Ovary (tissue), 3 donors: ENCODE data around the gene SIAH3.

Source experiments
- POLR2A ChIP-seq: fragments of 450-650 bp; IDR thresholded peaks from one replicate; pipeline ENCODE4 v1.6.1; 2017; ENCODE audit warnings: antibody characterized with exemption, mild to moderate bottlenecking, moderate library complexity
- TF ChIP-seq, protein P1 (sequence below), 3 donors: fragments of 450-650 bp in 2 of 3; fragments of 200-600 bp in 1 of 3; IDR thresholded peaks; one replicate each; pipeline versions ENCODE4 v1.5.1 to v1.8.0; 2016 to 2022; ENCODE audit warnings: antibody characterized with exemption in 3 of 3, mild to moderate bottlenecking in 1 of 3
- donor health status: DM: no; HTN: no; CAD: no.

DNA sequence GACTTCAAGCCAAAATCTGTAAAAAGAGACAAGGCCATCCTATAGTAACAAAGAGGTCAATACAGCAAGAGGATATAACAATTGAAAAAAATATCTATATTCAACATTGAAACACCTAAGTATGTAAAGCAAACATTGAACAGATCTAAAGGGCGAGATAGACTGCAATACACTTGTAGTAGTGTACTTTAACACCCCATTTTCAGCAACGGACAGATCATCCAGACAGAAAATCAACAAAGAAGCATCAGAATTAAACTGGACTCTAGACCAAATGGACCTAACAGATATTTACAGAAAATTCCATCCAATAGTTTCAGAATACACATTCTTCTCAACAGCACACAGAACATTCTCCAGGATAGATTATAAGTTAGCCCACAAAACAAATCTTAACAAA lies 28.7 kb upstream of the SIAH3 start:
- TF ChIP-seq, protein P1, sequence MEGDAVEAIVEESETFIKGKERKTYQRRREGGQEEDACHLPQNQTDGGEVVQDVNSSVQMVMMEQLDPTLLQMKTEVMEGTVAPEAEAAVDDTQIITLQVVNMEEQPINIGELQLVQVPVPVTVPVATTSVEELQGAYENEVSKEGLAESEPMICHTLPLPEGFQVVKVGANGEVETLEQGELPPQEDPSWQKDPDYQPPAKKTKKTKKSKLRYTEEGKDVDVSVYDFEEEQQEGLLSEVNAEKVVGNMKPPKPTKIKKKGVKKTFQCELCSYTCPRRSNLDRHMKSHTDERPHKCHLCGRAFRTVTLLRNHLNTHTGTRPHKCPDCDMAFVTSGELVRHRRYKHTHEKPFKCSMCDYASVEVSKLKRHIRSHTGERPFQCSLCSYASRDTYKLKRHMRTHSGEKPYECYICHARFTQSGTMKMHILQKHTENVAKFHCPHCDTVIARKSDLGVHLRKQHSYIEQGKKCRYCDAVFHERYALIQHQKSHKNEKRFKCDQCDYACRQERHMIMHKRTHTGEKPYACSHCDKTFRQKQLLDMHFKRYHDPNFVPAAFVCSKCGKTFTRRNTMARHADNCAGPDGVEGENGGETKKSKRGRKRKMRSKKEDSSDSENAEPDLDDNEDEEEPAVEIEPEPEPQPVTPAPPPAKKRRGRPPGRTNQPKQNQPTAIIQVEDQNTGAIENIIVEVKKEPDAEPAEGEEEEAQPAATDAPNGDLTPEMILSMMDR (IDR thresholded peaks at IDR 0.05) = no peak
- no peak for TF ChIP-seq POLR2A
